GM18517 (cell line): ENCODE data around the gene EVPL.
"Not testable (repeated sequence)": the region's sequence is repeated elsewhere in the genome, so short reads cannot be mapped to it uniquely, and the experiment has no call there.

Experiments
- ATAC-seq: cut with Tn5 transposase; IDR thresholded peaks from one replicate; pipeline ENCODE4 v1.9.1; 2021; ENCODE audit warnings: mild to moderate bottlenecking, moderate library complexity; ENCODE audit not compliant: unreplicated experiment

EVPL gene

GRCh38 chr17:76027159-76027839, at the start of gene EVPL:
EVPL (minus strand) TSS chr17:76027306; CDS start chr17:76027198, 108 bp downstream.
- no peak for ATAC-seq

DNA sequence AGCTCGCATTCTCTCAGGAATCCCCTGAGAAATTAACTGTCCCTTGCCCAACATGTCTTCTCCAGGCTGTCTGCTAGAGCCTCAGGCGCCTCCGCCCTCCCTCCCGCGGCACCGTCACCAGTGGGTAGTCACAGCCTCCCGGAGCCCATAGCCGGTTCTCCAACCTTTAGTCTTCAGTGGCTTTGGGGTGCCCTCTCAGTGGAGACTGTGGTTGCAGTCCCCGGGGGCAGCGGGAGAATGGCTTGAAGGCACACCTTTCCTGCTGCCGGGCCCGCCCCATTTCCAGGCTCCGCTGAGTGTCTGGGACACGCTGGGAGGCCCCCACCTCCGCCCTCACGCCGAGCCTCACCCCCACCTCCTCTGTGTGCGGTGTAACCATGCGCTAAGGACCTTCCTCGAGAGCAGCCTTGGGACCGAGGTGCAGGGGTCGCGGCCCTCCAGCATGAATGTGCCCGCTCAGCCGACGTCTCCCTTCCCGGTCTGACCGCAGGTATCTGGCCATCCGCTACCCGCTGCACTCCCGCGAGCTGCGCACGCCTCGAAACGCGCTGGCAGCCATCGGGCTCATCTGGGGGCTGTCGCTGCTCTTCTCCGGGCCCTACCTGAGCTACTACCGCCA, 49.1 kb upstream of the EVPL start:
- ATAC-seq = no peak

- ATAC-seq = no peak
Observed at GRCh38 chr17:76075364-76076145, 48.4 kb upstream of the EVPL start.

DNA sequence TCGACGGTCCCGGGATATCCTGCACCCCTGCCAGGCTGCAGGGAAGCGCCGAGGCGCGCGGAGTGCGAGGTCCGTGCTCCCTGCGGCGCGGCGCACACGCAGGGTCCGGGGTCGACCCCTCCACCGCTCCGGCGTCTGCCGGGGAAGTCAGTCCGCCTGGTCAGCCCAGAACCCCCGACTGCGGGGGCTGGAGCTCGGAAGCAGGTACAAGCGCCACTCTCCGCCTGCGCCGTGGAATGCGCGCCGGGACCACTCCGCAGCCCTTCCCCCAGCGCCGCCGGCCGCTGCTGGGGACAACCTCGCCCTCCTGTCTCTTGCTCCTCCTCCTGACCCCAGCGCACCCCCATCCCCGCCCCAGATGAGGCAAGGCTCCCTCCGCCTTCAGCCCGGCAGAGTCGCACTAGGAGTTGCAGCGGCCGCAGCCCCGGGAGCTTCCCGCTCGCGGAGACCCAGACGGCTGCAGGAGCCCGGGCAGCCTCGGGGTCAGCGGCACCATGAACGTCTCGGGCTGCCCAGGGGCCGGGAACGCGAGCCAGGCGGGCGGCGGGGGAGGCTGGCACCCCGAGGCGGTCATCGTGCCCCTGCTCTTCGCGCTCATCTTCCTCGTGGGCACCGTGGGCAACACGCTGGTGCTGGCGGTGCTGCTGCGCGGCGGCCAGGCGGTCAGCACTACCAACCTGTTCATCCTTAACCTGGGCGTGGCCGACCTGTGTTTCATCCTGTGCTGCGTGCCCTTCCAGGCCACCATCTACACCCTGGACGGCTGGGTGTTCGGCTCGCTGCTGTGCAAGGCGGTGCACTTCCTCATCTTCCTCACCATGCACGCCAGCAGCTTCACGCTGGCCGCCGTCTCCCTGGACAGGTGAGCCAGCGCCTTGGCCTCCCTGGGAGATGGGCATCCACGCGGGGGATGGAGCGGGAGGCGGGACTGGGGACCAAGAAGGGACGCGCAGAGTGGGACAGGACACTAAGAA, 47.6 kb upstream of the EVPL start, which contains the start of gene GALR2:
Gene GALR2 (plus strand): TSS at position 392 of the 974 bp plus-strand sequence. CDS start 103 bp downstream, at position 495.
- ATAC-seq = no peak

- ATAC-seq = peak; percentile 58
Observed at GRCh38 chr17:76072148-76072858, 45.2 kb upstream of the EVPL start, which contains the start of gene SRP68. SRP68 (minus strand) TSS chr17:76072517; CDS start chr17:76072491, 26 bp downstream.

DNA sequence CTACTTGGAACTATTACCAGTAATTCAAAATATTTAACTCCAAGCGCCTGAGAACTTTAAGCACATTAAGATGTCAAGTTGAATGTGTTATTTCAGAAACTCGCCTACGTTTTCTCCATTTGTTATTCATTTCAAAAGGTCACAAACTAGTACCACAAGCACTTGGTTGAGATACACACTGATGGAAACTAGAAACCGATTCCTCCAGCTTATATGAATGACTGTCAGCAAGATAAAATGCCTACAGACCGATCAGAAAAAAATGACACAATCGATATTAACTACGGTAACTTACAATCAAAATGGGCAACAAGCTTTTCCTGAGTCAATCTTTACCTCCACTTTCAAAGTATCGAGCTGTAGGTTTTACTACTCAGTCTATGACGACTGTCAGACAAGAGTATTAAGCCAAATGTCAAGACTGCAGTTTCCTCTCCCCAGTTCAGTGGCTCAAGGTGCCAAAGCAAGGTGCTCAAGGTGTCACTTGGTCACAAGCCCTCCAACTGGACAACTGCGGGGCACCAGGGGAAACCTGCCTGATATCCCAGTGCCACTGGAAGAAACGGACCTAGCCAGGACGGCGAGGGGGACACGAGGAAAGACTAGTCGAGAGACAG, 44.5 kb upstream of the EVPL start:
- peak; percentile 35 for ATAC-seq

DNA sequence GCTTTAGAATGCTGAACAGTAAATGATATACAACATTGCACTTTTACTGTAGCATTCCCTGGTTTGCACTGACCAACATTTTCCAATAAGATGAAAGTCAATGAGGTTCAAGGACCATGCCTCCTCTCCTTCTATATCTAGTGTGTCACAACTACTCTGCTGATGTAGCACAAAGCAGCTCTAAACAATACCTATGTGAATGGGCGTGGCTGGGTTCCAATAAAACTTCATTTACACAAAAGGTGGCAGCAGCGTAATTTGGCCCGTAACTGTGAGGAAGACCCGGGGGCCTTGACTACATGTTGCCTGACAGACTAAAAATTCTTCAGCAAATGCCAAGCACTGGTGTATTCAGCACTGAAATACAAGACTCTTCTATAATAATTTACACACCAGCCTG, 38.7 kb upstream of the EVPL start:
- no peak for ATAC-seq

- ATAC-seq = no peak
Observed at GRCh38 chr17:76063875-76064546, 36.9 kb upstream of the EVPL start.

DNA sequence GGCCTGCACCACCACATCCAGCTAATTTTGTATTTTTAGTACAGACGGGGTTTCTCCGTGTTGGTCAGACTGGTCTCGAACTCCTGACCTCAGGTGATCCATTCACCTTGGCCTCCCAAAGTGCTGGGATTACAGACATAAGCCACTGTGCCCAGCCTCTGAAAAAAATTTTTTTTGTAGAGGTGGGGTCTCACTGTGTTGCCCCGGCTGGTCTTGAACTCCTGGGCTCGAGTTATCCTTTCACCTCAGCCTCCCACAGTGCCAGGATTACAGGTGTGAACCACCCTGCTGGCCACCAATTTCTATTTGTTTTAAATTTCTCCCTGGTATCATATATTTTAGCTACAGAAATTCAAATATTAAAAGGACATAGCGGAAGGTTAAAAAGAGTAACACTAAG, 31.2 kb upstream of the EVPL start:
- not testable (repeated sequence) for ATAC-seq

GRCh38 chr17:76056882-76057281, 29.8 kb upstream of the EVPL start:
- ATAC-seq = no peak

DNA sequence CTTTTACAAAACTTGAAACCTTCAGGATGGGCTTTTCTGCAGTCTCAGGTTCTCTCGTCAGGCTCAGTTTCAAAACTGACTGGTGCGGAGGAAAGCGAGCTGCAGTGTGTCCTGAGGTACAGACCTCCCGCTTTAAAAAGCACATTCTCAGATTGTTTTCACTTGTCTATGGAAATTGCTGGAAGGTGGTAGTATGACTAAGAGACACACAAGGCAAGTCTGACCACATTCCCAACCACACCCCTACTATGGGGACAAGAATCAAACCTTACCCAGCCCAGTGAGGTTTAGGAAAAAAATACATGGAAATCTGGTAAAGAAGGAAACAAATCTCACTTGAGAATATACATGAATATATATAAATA, 27.0 kb upstream of the EVPL start:
- no peak for ATAC-seq

GRCh38 chr17:76053246-76054111, 26.4 kb upstream of the EVPL start:
- ATAC-seq = no peak

DNA sequence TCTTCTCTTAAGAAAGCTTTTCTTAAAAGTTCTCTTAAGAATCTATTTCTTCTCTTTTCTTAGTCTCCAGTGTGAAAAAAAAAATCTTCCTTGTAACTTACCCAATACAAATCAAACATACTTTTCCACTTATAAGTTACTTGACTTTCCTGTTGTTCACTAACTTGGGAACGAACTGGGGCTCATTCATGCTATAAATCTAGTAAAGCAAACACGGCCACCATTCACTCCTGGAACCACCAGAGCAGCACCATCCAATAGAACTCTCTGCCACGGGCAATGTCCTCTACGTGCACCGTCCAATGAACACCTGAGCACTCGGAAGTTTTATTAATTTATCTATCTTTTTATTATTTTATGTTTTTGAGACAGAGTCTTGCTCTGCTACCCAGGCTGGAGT, 24.5 kb upstream of the EVPL start:
- no peak for ATAC-seq

- ATAC-seq = no peak
Observed at GRCh38 chr17:76050538-76051467, 23.7 kb upstream of the EVPL start.

GRCh38 chr17:76049836-76050537, 22.9 kb upstream of the EVPL start:
- ATAC-seq = no peak

DNA sequence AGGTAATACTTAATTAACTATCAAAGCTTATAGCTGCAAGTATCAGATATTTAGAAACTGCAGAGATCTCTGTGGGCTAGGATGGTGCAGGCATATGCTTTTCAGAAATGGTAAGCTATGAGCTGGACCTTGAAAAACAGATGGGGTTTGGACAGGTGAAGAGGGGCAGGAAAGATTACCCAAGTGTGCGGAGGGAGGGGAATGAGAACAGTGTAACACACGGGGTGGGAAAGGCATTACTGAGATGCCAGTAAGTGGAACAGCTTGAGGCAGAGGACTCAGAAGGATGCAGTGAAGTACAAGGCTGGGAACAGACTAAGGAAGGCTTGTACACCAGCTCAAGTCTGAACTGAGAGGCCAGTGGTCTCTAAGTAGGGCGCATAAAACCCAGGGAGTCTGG, 22.1 kb upstream of the EVPL start:
- no peak for ATAC-seq
